HepG2 (cell line): ENCODE measurements around the gene LCK. TPM values are rescaled to one million over a fixed set of nuclear protein-coding genes. Genes with fewer than 3 reads are reported as not detected.
A peak's percentile ranks its signal among the peaks of the same experiment; 100 is the strongest.

ENCODE experiments used
- ASH2L ChIP-seq: fragments of 300-600, 200-600 bp; sonication (generic); IDR thresholded peaks from 2 replicates; pipeline ENCODE4 v1.7.0; 2017; ENCODE audit warnings: low read depth, mild to moderate bottlenecking, moderate library complexity, mixed read lengths, low read length; ENCODE audit not compliant: insufficient read length
- DNMT1 ChIP-seq: sonication (generic); formaldehyde crosslinking; IDR thresholded peaks from 2 replicates; pipeline ENCODE4 v1.5.1; 2020; ENCODE audit warnings: mild to moderate bottlenecking, missing genetic modification reagents
- GABPB1 ChIP-seq: IDR thresholded peaks from 2 replicates; pipeline ENCODE4 v1.6.1; 2016; ENCODE audit warnings: mild to moderate bottlenecking, missing genetic modification reagents, moderate library complexity, missing compliant biosample characterization
- GFI1 ChIP-seq: sonication (generic); formaldehyde crosslinking; IDR thresholded peaks from 2 replicates; pipeline ENCODE4 v1.5.0; 2020; ENCODE audit warnings: missing genetic modification reagents, mild to moderate bottlenecking, borderline replicate concordance
- HDAC2 ChIP-seq: sonication (generic); formaldehyde crosslinking; IDR thresholded peaks from 2 replicates; pipeline ENCODE4 v1.4.0; 2020; ENCODE audit warnings: missing genetic modification reagents
- HDAC6 ChIP-seq: fragments of 200-600 bp; sonication (generic); IDR thresholded peaks from 2 replicates; pipeline ENCODE4 v1.7.0; 2017; ENCODE audit warnings: mild to moderate bottlenecking, antibody characterized with exemption, low read length, low read depth
- HNRNPK ChIP-seq: fragments of 200-400 bp; formaldehyde crosslinking; IDR thresholded peaks from 2 replicates; pipeline ENCODE4 v1.6.1; 2018; ENCODE audit warnings: low read length, low read depth, moderate library complexity, mild to moderate bottlenecking; ENCODE audit not compliant: poor library complexity, severe bottlenecking
- PHF8 ChIP-seq: sonication (generic); formaldehyde crosslinking; IDR thresholded peaks from 2 replicates; pipeline ENCODE4 v1.5.0; 2020; ENCODE audit warnings: missing genetic modification reagents
- SMC3 ChIP-seq: IDR thresholded peaks from 2 replicates; pipeline ENCODE4 v1.6.1; 2011; ENCODE audit warnings: low read length, improper control_type of control experiment
- TBX2 ChIP-seq: sonication (generic); formaldehyde crosslinking; IDR thresholded peaks from 2 replicates; pipeline ENCODE4 v1.5.0; 2020; ENCODE audit warnings: missing genetic modification reagents, mild to moderate bottlenecking, borderline replicate concordance
- U2AF1 ChIP-seq: fragments of 200-400 bp; formaldehyde crosslinking; optimal IDR thresholded peaks from 2 replicates; pipeline ENCODE3; 2017; ENCODE audit warnings: mild to moderate bottlenecking, low read depth, low read length
- ZFX ChIP-seq: sonication (generic); formaldehyde crosslinking; IDR thresholded peaks from 2 replicates; pipeline ENCODE4 v1.4.0; 2020; ENCODE audit warnings: mild to moderate bottlenecking, low read depth, missing genetic modification reagents, moderate library complexity
- ZNF737 ChIP-seq: sonication (generic); formaldehyde crosslinking; IDR thresholded peaks from 2 replicates; pipeline ENCODE4 v1.5.0; 2020; ENCODE audit warnings: missing genetic modification reagents, mild to moderate bottlenecking, borderline replicate concordance
- ZSCAN31 ChIP-seq: sonication (generic); formaldehyde crosslinking; IDR thresholded peaks from 2 replicates; pipeline ENCODE4 v1.5.0; 2020; ENCODE audit warnings: low read depth, mild to moderate bottlenecking, missing genetic modification reagents
- polyA plus RNA-seq, 8 experiments: library from polyadenylated mRNA; depleted of rRNA in 3 of 8; stranded (reverse) in 7 of 8; unstranded in 1 of 8; fragments of >200 nt; fragmentation: Illumina TruSeq in 4 of 8; extraction: Trizol in 4 of 8; gene quantifications; 2 replicates each; pipeline versions ENCODE4 v1.2.1 to v1.2.3, GENCODE V29; 2011 to 2016; ENCODE audit warnings: low read depth in 4 of 8, missing spikeins in 1 of 8, mixed read lengths in 1 of 8; ENCODE audit not compliant: insufficient read depth in 1 of 8
- total RNA-seq, 5 experiments: library from RNA; depleted of rRNA; stranded (reverse); fragments of >200 nt; fragmentation: Illumina TruSeq; extraction: Trizol; gene quantifications; 2 replicates each; pipeline ENCODE4 v1.2.3, GENCODE V29; 2016; ENCODE audit warnings: low read depth in 1 of 5
- TF ChIP-seq, protein P1 (sequence below): sonication (generic); formaldehyde crosslinking; IDR thresholded peaks from 2 replicates; pipeline ENCODE4 v1.4.0; 2020; ENCODE audit warnings: missing genetic modification reagents
- TF ChIP-seq, protein P2 (sequence below): IDR thresholded peaks from 2 replicates; pipeline ENCODE4 v1.6.1; 2016; ENCODE audit warnings: low read depth, borderline replicate concordance
- TF ChIP-seq, protein P3 (sequence below): sonication (generic); IDR thresholded peaks from 2 replicates; pipeline ENCODE4 v1.6.1; 2016; ENCODE audit warnings: low read depth, borderline replicate concordance
- TF ChIP-seq, protein P4 (sequence below): sonication (generic); formaldehyde crosslinking; conservative IDR thresholded peaks from 2 replicates; pipeline ENCODE4 v1.5.0; 2020; ENCODE audit warnings: missing genetic modification reagents
- TF ChIP-seq, protein P5 (sequence below): sonication (generic); formaldehyde crosslinking; IDR thresholded peaks from 2 replicates; pipeline ENCODE4 v1.8.0; 2022; ENCODE audit warnings: low read depth, missing genetic modification reagents

Gene LCK
- total and polyA plus RNA-seq, 2 of the 13 experiments (the other 11 are each of a cell fraction or from before 2014, with no cell fraction given): 0.93 to 1.8 TPM

DNA sequence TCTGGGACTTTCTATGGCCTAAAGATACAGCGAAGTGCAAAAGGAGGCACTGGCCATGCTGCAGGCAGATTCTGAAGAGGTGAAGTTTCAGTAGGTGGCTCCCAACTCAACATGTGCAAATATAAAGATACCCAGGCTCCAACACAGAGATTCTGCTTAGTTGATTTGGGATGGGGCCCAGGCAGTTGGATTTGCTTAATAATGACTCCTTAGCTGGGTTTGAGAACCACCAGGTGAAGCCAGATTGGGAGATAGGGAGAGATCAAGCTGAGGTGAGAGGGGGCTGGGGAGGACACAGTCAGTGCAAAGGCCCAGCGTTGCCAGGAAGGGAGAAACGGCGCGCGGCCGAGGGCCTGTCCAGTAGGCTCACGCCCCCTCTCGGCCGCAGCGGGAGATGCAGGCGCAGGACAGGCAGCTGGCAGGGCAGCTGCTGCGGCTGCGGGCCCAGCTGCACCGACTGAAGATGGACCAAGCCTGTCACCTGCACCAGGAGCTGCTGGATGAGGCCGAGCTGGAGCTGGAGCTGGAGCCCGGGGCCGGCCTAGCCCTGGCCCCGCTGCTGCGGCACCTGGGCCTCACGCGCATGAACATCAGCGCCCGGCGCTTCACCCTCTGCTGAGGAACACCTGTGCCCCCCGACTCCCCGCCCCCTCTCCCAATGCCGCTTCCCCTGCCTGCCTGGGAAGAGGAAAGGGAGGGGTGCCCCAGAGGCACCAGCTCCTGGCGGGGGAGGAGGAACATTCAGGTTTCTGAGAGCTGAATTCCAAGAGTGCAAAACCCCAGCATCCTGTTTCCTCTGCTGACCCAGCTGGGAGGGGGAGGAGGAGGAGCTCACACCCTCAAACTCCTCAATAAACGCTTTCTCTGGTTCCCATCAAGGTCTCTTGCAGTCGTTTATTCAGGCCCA is 2.8 kb upstream of the LCK start (continued):
- TF ChIP-seq ASH2L (peak; percentile 29), DNMT1 (CRISPR knock-in tag) (peak; percentile 76; the same call in 1 of the 2 replicates), ZSCAN31 (CRISPR knock-in tag) (peak; percentile 86; the same call in 1 of the 2 replicates), HDAC6 (no peak), GFI1 (CRISPR knock-in tag) (0 out of 2 replicates have a peak, but pooled peaks have one; percentile 26), HNRNPK (peak; percentile 86), SMC3 (peak; percentile 25; the same call in 1 of the 2 replicates), U2AF1 (peak; percentile 35), HDAC2 (CRISPR knock-in tag) (peak; percentile 68; the same call in 1 of the 2 replicates), TBX2 (CRISPR knock-in tag) (peak; percentile 37; the same call in 1 of the 2 replicates), ZNF737 (CRISPR knock-in tag) (no peak), PHF8 (peak; percentile 34; the same call in 1 of the 2 replicates), ZFX (CRISPR knock-in tag) (peak; percentile 72; the same call in 1 of the 2 replicates), GABPB1 (CRISPR knock-in tag) (peak; percentile 75)
- TF ChIP-seq, protein P1, sequence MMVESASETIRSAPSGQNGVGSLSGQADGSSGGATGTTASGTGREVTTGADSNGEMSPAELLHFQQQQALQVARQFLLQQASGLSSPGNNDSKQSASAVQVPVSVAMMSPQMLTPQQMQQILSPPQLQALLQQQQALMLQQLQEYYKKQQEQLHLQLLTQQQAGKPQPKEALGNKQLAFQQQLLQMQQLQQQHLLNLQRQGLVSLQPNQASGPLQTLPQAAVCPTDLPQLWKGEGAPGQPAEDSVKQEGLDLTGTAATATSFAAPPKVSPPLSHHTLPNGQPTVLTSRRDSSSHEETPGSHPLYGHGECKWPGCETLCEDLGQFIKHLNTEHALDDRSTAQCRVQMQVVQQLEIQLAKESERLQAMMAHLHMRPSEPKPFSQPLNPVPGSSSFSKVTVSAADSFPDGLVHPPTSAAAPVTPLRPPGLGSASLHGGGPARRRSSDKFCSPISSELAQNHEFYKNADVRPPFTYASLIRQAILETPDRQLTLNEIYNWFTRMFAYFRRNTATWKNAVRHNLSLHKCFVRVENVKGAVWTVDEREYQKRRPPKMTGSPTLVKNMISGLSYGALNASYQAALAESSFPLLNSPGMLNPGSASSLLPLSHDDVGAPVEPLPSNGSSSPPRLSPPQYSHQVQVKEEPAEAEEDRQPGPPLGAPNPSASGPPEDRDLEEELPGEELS (CRISPR knock-in tag): no peak
- TF ChIP-seq, protein P2, sequence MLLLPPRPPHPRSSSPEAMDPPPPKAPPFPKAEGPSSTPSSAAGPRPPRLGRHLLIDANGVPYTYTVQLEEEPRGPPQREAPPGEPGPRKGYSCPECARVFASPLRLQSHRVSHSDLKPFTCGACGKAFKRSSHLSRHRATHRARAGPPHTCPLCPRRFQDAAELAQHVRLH (CRISPR knock-in tag): 0 out of 2 replicates have a peak, but pooled peaks have one; percentile 36
- TF ChIP-seq, protein P3, sequence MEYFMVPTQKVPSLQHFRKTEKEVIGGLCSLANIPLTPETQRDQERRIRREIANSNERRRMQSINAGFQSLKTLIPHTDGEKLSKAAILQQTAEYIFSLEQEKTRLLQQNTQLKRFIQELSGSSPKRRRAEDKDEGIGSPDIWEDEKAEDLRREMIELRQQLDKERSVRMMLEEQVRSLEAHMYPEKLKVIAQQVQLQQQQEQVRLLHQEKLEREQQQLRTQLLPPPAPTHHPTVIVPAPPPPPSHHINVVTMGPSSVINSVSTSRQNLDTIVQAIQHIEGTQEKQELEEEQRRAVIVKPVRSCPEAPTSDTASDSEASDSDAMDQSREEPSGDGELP: peak; percentile 73; the same call in 1 of the 2 replicates
- TF ChIP-seq, protein P4, sequence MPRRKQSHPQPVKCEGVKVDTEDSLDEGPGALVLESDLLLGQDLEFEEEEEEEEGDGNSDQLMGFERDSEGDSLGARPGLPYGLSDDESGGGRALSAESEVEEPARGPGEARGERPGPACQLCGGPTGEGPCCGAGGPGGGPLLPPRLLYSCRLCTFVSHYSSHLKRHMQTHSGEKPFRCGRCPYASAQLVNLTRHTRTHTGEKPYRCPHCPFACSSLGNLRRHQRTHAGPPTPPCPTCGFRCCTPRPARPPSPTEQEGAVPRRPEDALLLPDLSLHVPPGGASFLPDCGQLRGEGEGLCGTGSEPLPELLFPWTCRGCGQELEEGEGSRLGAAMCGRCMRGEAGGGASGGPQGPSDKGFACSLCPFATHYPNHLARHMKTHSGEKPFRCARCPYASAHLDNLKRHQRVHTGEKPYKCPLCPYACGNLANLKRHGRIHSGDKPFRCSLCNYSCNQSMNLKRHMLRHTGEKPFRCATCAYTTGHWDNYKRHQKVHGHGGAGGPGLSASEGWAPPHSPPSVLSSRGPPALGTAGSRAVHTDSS: no peak
- TF ChIP-seq, protein P5, sequence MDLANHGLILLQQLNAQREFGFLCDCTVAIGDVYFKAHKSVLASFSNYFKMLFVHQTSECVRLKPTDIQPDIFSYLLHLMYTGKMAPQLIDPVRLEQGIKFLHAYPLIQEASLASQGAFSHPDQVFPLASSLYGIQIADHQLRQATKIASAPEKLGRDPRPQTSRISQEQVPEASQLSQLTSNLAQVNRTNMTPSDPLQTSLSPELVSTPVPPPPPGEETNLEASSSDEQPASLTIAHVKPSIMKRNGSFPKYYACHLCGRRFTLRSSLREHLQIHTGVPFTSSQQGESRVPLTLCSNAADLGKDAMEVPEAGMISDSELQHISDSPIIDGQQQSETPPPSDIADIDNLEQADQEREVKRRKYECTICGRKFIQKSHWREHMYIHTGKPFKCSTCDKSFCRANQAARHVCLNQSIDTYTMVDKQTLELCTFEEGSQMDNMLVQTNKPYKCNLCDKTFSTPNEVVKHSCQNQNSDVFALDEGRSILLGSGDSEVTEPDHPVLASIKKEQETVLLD (CRISPR knock-in tag): peak; percentile 46; the same call in 1 of the 2 replicates
